IPS-NIHi7 (cell line): ENCODE data around the gene SYCE1L.
A peak's percentile ranks its signal among the peaks of the same experiment; 100 is the strongest.
"Not testable (repeated sequence)": the region's sequence is repeated elsewhere in the genome, so short reads cannot be mapped to it uniquely, and the experiment has no call there.

Experiments used
- DNase-seq: peaks from one replicate; pipeline ENCODE4 v3.0.0; 2012; ENCODE audit warnings: mixed read lengths; ENCODE audit errors: extremely low spot score

The SYCE1L gene

DNA sequence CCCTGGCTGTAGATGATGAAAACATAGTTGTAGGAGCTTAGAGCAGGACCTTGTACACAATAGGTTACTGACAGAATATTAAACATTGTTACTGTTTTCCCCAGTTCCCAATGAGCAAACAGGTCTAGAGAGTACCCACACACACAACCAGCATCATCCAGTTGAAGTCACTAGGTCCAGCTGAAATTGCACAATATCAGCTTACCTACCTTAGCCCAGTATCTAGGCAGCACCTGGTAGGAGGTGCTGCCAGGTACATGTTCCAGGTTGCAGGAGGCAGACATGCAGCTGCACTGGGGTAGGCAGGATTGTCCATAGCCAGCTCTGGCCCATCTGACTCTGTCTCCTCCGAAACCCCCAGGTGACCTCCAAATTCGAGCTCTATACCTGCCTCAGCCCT, 1.5 kb upstream of the SYCE1L start:
- DNase-seq: no peak

DNA sequence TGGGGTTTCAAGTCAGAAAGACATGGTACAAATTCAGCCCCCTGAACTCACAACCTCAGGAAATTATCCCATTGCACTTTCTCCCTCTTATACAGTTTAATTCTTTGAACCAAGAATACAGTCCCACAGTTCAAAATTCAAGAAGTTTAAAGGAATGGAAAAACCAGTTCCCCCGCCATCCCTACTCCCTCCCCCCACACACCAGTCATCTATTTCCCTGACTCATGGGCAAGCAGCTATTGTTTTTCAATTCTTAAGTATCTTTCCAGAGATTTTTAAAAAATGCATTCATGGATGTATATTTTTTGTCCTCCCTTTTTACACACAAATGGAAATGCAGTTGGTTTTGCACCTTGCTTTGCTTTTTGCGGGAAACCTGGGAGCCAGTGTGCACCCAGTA, 7.3 kb downstream of the SYCE1L start:
- no peak for DNase-seq

GRCh38 chr16:77207030-77207429, 7.8 kb downstream of the SYCE1L start:
- no peak for DNase-seq

GRCh38 chr16:77208382-77208781, 9.2 kb downstream of the SYCE1L start:
- no peak for DNase-seq

GRCh38 chr16:77211880-77212740, 12.9 kb downstream of the SYCE1L start:
- DNase-seq: peak; percentile 92

DNA sequence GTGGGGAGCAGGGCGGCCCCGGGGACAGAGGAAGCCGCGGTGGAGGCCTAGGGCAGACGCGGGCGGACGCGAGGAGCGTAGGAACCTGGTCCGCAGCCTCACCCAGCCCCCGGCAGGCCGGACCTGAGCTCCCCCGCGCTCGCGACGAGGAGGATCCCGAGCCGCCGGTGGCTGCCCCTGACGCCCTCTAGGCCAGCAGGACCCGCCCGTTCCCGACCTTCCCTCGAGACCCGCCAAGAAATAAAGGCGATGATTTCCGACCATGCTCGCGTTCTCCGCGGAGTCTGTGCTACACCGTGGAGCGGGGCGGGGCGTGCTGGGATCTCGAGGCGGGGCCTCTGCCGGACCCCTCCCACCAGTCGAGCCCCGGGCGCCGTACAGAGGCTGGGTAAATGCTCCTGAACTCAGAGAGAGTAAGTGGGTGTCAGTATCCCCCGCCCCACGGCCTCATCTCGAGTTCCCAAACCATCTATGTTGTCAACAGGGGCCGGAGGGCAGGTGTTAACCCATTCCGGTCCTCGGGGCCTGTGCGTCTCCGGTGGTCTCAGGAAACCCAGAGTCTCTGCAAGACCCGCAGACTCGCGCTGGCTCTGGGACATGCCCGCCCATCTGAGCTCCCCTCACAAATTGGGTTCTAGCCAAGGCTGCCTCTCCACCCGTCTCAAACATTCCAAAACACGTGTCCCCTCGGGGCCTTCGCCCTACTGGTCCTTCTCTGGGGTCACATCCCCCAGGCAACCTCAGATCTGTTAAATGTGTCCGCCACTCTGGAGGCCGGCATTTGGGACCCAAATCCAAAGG, 13.7 kb downstream of the SYCE1L start:
- DNase-seq: peak; percentile 82

- DNase-seq: no peak
Measured at GRCh38 chr16:77213542-77214106, 14.4 kb downstream of the SYCE1L start.

DNA sequence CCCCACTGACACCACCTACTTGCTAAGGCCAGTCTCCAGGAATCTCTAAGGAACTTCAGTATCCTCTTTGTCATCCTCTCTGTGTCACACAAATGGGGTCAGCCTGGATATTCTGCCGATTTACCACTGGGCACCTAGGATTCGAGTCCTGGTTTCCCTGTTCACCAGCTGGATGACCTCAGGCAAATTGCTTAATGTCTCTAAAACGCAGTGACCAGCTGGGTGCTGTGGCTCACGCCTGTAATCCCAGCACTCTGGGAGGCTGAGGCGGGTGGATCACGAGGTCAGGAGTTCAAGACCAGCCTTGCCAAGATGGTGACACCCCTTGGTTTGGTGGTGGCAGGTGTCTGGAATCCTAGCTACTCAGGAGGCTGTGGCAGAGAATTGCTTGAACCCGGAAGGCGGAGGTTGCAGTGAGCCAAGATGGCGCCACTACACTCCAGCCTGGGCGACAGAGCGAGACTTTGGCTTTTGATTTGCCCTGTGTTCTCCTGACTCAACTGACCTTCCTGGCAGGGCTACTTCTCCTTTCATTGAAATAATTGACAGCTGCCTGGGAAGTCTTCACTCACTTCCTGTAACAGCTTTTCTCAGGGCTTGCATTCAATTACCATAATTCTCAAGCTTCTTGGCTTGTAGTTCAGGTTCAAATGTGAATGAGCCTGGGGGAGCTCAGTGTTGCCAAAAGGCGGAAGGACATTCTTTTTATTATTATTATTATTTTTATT, 15.4 kb downstream of the SYCE1L start:
- DNase-seq: no peak

DNA sequence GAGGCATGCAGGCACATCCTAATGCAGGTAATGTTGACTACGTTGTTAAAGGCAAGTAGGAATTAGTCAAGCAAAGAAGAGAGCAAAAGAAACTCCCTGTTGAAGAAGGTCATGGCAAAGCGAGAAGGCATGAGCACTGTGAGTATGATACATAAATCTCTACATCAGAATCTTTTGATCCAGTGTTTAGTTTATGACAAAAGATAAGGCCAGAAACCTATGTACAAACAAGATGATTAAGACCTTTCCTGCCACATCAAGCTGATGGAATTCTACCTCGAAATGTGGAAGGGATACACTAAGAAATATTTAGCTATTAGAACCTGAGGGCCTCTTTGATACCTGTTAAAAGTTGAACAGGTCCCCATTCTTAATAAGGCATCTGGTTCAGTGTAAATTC, 20.2 kb downstream of the SYCE1L start:
- DNase-seq: no peak

DNA sequence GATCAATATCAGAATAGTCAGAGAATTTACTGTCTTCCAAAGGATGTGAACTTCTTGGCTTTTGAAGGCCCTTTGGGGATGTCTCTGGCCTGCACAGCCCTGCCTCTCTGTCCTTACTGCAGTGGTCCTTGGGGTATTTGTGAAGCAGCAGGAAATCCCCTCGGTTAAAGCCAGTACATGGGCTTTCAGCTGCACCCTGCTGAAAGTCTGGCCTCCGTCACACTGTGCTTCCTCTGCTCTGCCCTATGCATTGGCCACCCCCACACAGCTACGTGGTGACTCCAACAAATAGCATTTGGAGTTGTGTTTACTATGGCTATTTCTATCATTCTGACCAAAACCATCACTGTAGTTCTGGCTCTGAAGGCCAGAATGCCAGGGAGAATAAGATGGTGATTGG, 21.2 kb downstream of the SYCE1L start:
- DNase-seq: no peak

GRCh38 chr16:77221482-77221881, 22.3 kb downstream of the SYCE1L start:
- DNase-seq: no peak

- DNase-seq: peak; percentile 75
Measured at GRCh38 chr16:77223184-77223583, 24.0 kb downstream of the SYCE1L start.

- DNase-seq: no peak
Measured at GRCh38 chr16:77225182-77225581, 26.0 kb downstream of the SYCE1L start.

GRCh38 chr16:77227745-77228144, 28.5 kb downstream of the SYCE1L start:
- no peak for DNase-seq

DNA sequence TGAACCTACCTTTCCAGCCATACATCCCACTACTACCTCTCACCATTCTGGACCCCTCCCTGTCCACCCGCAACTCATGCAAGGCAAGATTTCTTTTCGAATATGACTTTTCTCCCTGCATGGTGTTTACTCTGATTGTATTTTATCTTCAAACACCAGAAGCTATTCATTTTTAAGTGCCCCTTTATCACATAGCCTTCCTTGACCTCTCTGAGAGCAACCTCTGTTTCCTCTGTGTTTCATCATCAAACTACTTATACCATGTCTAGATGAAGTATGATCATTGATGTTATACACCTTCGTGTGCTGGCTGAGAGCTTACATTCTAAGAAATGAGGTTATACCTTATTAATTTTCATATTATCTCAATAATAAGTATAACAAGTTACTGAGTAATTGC, 31.8 kb downstream of the SYCE1L start:
- no peak for DNase-seq

- no peak for DNase-seq
Measured at GRCh38 chr16:77233799-77234519, 34.8 kb downstream of the SYCE1L start.

GRCh38 chr16:77234611-77235010, 35.4 kb downstream of the SYCE1L start:
- no peak for DNase-seq

DNA sequence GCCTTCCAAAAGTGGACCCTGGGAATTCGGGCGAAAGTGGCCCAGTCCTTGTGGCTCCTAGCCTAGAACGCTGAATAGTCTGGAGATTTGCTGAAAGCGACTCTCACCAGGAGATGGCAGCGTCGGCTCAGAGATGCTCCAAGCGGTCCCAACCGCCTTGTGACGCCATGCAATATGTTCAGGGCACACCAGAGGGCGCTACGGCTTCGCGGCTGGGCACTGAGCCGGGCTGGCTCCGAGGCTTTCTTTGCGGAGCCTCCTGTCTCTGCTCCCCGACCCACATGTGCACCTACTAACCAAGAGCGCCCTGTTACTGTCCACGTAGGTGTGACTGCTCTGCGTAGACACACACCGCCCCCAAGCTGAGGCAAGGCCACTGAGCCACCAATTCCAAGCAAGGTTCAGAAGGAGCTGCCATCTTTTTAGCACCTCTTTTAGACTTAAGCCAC, 36.9 kb downstream of the SYCE1L start:
- DNase-seq: peak; percentile 91

DNA sequence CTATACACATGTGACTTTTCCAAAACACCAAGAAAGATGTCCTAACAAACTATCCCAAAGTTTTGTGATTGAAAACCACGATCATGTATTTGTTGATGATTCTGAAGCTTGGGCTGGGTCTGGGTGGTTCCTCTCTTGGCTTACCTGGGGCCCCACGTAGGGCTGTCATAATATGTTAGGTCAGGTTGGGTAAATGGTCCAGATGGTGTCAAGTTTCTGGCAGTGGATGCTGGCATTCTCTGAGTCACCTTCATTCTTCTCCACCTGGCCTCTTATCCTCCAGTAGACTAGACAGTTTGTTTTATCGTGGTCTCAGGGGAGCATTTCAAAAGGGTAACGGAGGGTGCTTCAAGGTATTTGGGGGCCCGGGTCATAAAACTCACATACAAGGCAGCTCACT, 39.4 kb downstream of the SYCE1L start:
- DNase-seq: no peak

- not testable (repeated sequence) for DNase-seq
Measured at GRCh38 chr16:77242471-77242870, 43.3 kb downstream of the SYCE1L start.

DNA sequence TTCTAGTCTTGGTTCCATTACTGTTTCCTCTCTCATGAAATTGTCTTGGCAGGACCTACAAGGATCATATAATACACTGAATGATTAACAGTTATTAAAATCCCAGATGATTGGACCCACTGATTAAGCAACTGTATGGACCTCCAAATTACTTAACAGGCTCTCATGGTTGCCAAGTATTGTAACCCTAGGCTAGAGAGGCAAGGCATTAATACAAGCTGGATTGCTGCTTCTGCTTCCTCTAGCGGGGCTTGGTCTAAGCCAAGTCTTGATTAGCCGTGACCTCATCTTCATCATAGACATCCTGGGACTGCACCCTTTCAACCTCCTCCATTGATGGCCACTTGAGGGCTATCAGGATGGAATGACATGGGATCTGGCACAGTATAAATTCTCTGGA, 46.9 kb downstream of the SYCE1L start:
- no peak for DNase-seq
